Activated CD4-positive, alpha-beta memory T cell treated with anti-CD3 and anti-CD28 coated beads for 36 hours (primary cell): ENCODE data around the gene ZFC3H1. TPM values are rescaled to one million over a fixed set of nuclear protein-coding genes. Genes with fewer than 3 reads are reported as not detected.

Experiments used
- CTCF ChIA-PET: fragments of 350-600 bp; sonication (Branson Sonifier 250); formaldehyde crosslinking; loops from one replicate; lab custom pipeline; 2021; ENCODE audit warnings: antibody characterized with exemption, inconsistent platforms; lab: Charles Lee
- POLR2A ChIA-PET: fragments of 350-600 bp; sonication (Branson Sonifier 250); formaldehyde crosslinking; loops from one replicate; lab custom pipeline; 2021; ENCODE audit warnings: antibody characterized with exemption; lab: Charles Lee
- DNase-seq: peaks from one replicate; pipeline ENCODE4 v3.0.0-alpha.2; 2020
- H3K27ac Mint-ChIP-seq: one replicate; pipeline ENCODE4 v1.8.0; 2021; ENCODE audit warnings: mixed read lengths
- H3K27me3 Mint-ChIP-seq: one replicate; pipeline ENCODE4 v1.8.0; 2021; ENCODE audit warnings: mixed read lengths
- H3K36me3 Mint-ChIP-seq: one replicate; pipeline ENCODE4 v1.8.0; 2021; ENCODE audit warnings: mixed read lengths
- H3K4me1 Mint-ChIP-seq: one replicate; pipeline ENCODE4 v1.8.0; 2021; ENCODE audit warnings: low read depth, mixed read lengths
- H3K4me3 Mint-ChIP-seq: one replicate; pipeline ENCODE4 v1.8.0; 2021; ENCODE audit warnings: mild to moderate bottlenecking, mixed read lengths
- H3K9me3 Mint-ChIP-seq: one replicate; pipeline ENCODE4 v1.8.0; 2021; ENCODE audit warnings: mixed read lengths
- intact Hi-C: fragments of 100-400 bp; cut with micrococcal nuclease; formaldehyde crosslinking; loops from one replicate; pipeline ENCODE4 v1.15.1; 2023
- total RNA-seq, 2 experiments: library from RNA; stranded (reverse); gene quantifications; one replicate each; pipeline ENCODE4 v1.2.3, GENCODE V29; 2021

ZFC3H1 gene
- total RNA-seq, 2 experiments from 2014 or later, result 55.9 to 64.9 TPM

GRCh38 chr12:71671311-71671710 is 7.7 kb upstream of the ZFC3H1 start:
- ChIA-PET POLR2A (interaction anchor here (1.3 kb wide), 1 partner anchor 8 kb away, joined by 4 read pairs; the partner anchor contains the start of gene ZFC3H1), CTCF (no interaction called here)
- intact Hi-C loops, result no loop called here
- H3K4me3 Mint-ChIP-seq, result no peak overlapping the region
- peaks cover 10% of the 10 kb centered on the region for H3K36me3 Mint-ChIP-seq
- H3K9me3 Mint-ChIP-seq, result no peaks in the 10 kb centered on the region
- no peak overlapping the region for H3K27ac Mint-ChIP-seq
- peaks cover 16% of the 10 kb centered on the region for H3K4me1 Mint-ChIP-seq
- no peaks in the 10 kb centered on the region for H3K27me3 Mint-ChIP-seq
- DNase-seq, result no peak

GRCh38 chr12:71666259-71666658 is 2.6 kb upstream of the ZFC3H1 start:
- Mint-ChIP-seq H3K9me3 (no peaks in the 10 kb centered on the region), H3K27me3 (no peaks in the 10 kb centered on the region), H3K36me3 (peaks cover 32% of the 10 kb centered on the region), H3K4me1 (peaks cover 26% of the 10 kb centered on the region), H3K27ac (peak overlapping the region; percentile 100), H3K4me3 (peak overlapping the region; percentile 97)
- ChIA-PET POLR2A (interaction anchor here (5.9 kb wide), 1 partner anchor 20 kb away, joined by 132 read pairs; the partner anchor contains the start of gene TMEM19), CTCF (interaction anchor here (1.2 kb wide), 1 partner anchor 81 kb away, joined by 5 read pairs; no protein-coding TSS in a partner anchor)
- DNase-seq, result no peak
- intact Hi-C loops, result loop anchor here (10.0 kb wide), 1 partner anchor 269 kb away; the partner anchor contains the start of gene TPH2

GRCh38 chr12:71665090-71665463 is 1.4 kb upstream of the ZFC3H1 start:
- H3K9me3 Mint-ChIP-seq, result no peaks in the 10 kb centered on the region
- CTCF ChIA-PET, result interaction anchor here (1.2 to 3.2 kb wide), 3 partner anchors 20 to 90 kb away, joined by 5 to 37 read pairs (median 18); partner anchors contain the start of genes RAB21 and TMEM19
- peaks cover 35% of the 10 kb centered on the region for H3K36me3 Mint-ChIP-seq
- peak overlapping the region; percentile 97 for H3K4me3 Mint-ChIP-seq
- POLR2A ChIA-PET, result interaction anchor here (0.6 to 5.9 kb wide), 3 partner anchors 11 to 129 kb away, joined by 3 to 132 read pairs (median 12); partner anchors contain the start of gene TMEM19
- DNase-seq, result no peak
- peak overlapping the region; percentile 100 for H3K27ac Mint-ChIP-seq
- intact Hi-C loops, result loop anchor here (2.0 to 10.0 kb wide), 3 partner anchors 82 to 1422 kb away; partner anchors contain the start of genes CNOT2 and TPH2
- H3K4me1 Mint-ChIP-seq, result peaks cover 28% of the 10 kb centered on the region
- no peaks in the 10 kb centered on the region for H3K27me3 Mint-ChIP-seq

- intact Hi-C loops, result loop anchor here (1.0 to 10.0 kb wide), 4 partner anchors 22 to 1422 kb away; partner anchors contain the start of genes CNOT2, TMEM19 and TPH2
- DNase-seq, result no peak
- Mint-ChIP-seq H3K9me3 (no peaks in the 10 kb centered on the region), H3K27me3 (no peaks in the 10 kb centered on the region), H3K36me3 (peaks cover 38% of the 10 kb centered on the region), H3K4me3 (peak overlapping the region; percentile 97), H3K4me1 (peaks cover 31% of the 10 kb centered on the region), H3K27ac (peak overlapping the region; percentile 100)
- CTCF ChIA-PET, result interaction anchor here (0.7 to 5.4 kb wide), 5 partner anchors 21 to 91 kb away, joined by 3 to 50 read pairs (median 26); partner anchors contain the start of genes RAB21 and TMEM19
- POLR2A ChIA-PET, result interaction anchor here (0.6 to 5.9 kb wide), 10 partner anchors 11 to 176 kb away, joined by 3 to 132 read pairs (median 10); partner anchors contain the start of genes RAB21, TBC1D15 and TMEM19
These were observed 902 bp upstream of the ZFC3H1 start for GRCh38 chr12:71664411-71665089.

- H3K36me3 Mint-ChIP-seq, result peaks cover 50% of the 10 kb centered on the region
- peak overlapping the region; percentile 100 for H3K27ac Mint-ChIP-seq
- CTCF ChIA-PET, result interaction anchor here (0.9 to 5.4 kb wide), 7 partner anchors 12 to 92 kb away, joined by 3 to 50 read pairs (median 18); partner anchors contain the start of genes RAB21 and TMEM19
- intact Hi-C loops, result loop anchor here (1.0 to 10.0 kb wide), 5 partner anchors 10 to 272 kb away; partner anchors contain the start of genes RAB21, TBC1D15 and TPH2
- no peaks in the 10 kb centered on the region for H3K27me3 Mint-ChIP-seq
- H3K4me3 Mint-ChIP-seq, result peak overlapping the region; percentile 97
- peaks cover 44% of the 10 kb centered on the region for H3K4me1 Mint-ChIP-seq
- POLR2A ChIA-PET, result interaction anchor here (0.8 to 5.9 kb wide), 16 partner anchors 9 to 177 kb away, joined by 3 to 132 read pairs (median 6); partner anchors contain the start of genes RAB21, TBC1D15 and TMEM19
- H3K9me3 Mint-ChIP-seq, result no peaks in the 10 kb centered on the region
- peak; percentile 87 for DNase-seq
These were observed 643 bp downstream of the ZFC3H1 start for GRCh38 chr12:71662849-71663560.

- DNase-seq, result no peak
- H3K4me3 Mint-ChIP-seq, result peak overlapping the region; percentile 97
- no peaks in the 10 kb centered on the region for H3K27me3 Mint-ChIP-seq
- ChIA-PET CTCF (interaction anchor here (1.4 to 5.4 kb wide), 5 partner anchors 17 to 85 kb away, joined by 3 to 50 read pairs (median 26); partner anchors contain the start of gene TMEM19), POLR2A (interaction anchor here (0.8 to 5.9 kb wide), 9 partner anchors 9 to 178 kb away, joined by 3 to 132 read pairs (median 12); partner anchors contain the start of genes RAB21, TBC1D15 and TMEM19)
- no peaks in the 10 kb centered on the region for H3K9me3 Mint-ChIP-seq
- H3K4me1 Mint-ChIP-seq, result peaks cover 43% of the 10 kb centered on the region
- intact Hi-C loops, result loop anchor here (1.0 to 10.0 kb wide), 4 partner anchors 9 to 273 kb away; partner anchors contain the start of genes RAB21 and TPH2
- peak overlapping the region; percentile 100 for H3K27ac Mint-ChIP-seq
- H3K36me3 Mint-ChIP-seq, result peaks cover 50% of the 10 kb centered on the region
These were observed 1.6 kb downstream of the ZFC3H1 start for GRCh38 chr12:71661977-71662530.

- Mint-ChIP-seq H3K27ac (no peak overlapping the region), H3K9me3 (no peaks in the 10 kb centered on the region), H3K36me3 (peaks cover 36% of the 10 kb centered on the region), H3K4me3 (no peak overlapping the region), H3K27me3 (no peaks in the 10 kb centered on the region), H3K4me1 (peaks cover 52% of the 10 kb centered on the region)
- intact Hi-C loops, result loop anchor here (5.0 kb wide), 1 partner anchor 34 kb away; no protein-coding TSS in a partner anchor
- ChIA-PET CTCF (interaction anchor here (1.4 to 1.8 kb wide), 2 partner anchors 20 to 91 kb away, joined by 4 to 6 read pairs; no protein-coding TSS in a partner anchor), POLR2A (no interaction called here)
- no peak for DNase-seq
These were observed 6.9 kb downstream of the ZFC3H1 start for GRCh38 chr12:71656740-71657139.

DNA sequence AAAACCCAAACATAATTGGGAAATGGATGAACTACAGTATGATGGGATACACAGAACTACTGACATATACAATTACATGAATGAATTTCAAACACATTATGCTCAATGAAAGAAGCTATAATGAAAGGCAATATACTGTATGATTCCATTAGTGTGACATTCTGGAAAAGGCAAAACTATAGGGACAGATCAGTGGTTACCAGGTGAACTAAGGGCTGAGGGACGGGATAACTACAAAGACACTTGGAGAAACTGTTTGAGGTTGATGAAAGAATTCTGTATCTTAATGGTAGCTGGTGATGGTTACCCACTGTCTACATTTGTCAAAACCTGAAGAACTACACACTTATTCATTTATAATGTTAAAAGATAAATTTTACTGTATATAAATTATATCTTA is 7.7 kb downstream of the ZFC3H1 start:
- ChIA-PET POLR2A (no interaction called here), CTCF (interaction anchor here (0.7 to 1.4 kb wide), 2 partner anchors 13 to 91 kb away, joined by 3 to 4 read pairs; no protein-coding TSS in a partner anchor)
- Mint-ChIP-seq H3K27ac (peak overlapping the region; percentile 59), H3K27me3 (no peaks in the 10 kb centered on the region), H3K9me3 (no peaks in the 10 kb centered on the region), H3K36me3 (peaks cover 33% of the 10 kb centered on the region), H3K4me3 (peak overlapping the region; percentile 53), H3K4me1 (peaks cover 49% of the 10 kb centered on the region)
- no peak for DNase-seq
- intact Hi-C loops, result loop anchor here (5.0 kb wide), 1 partner anchor 34 kb away; no protein-coding TSS in a partner anchor

DNA sequence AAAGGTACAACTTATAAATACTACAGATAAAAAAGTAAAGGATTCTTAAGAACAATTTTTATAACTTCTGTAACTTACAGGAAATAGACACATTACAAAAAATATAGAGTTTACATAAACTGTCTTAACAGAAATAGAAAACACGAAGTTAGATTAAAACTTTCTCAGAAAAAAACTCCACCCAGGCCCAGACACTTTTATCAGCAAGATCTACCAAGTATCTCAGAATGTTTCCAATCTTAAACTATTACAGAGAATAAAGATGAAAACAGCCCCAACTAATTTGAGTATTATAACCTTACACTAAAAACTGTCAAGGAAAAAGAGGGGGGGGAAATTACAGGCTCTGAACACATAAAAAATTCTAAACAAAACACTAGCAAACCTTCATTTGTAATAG is 8.2 kb downstream of the ZFC3H1 start:
- Mint-ChIP-seq H3K9me3 (no peaks in the 10 kb centered on the region), H3K4me1 (peaks cover 49% of the 10 kb centered on the region), H3K36me3 (peaks cover 33% of the 10 kb centered on the region), H3K27me3 (no peaks in the 10 kb centered on the region), H3K4me3 (peak overlapping the region; percentile 53), H3K27ac (peak overlapping the region; percentile 59)
- POLR2A ChIA-PET, result no interaction called here
- intact Hi-C loops, result loop anchor here (5.0 kb wide), 1 partner anchor 33 kb away; no protein-coding TSS in a partner anchor
- DNase-seq, result no peak
- CTCF ChIA-PET, result interaction anchor here (0.7 to 1.4 kb wide), 2 partner anchors 13 to 92 kb away, joined by 3 to 4 read pairs; no protein-coding TSS in a partner anchor

DNA sequence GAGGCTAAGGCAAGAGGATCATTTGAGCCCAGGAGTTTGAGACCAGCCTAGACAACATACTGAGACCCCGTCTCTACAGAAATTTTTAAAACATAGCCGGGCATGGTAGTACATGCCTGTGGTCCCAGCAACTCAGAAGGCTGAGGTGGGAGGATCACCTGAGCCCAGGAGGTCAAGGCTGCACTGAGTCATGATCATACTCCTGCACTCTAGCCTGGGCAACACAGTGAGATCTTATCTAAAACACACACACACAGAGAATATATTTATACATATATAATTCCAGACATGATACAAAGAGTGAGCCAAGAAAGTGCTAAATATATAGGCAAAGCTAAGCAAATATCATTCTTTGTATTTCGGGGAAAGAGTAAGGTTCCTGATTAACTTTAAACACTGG is 9.4 kb downstream of the ZFC3H1 start:
- no peak overlapping the region for H3K27ac Mint-ChIP-seq
- H3K9me3 Mint-ChIP-seq, result no peaks in the 10 kb centered on the region
- POLR2A ChIA-PET, result interaction anchor here (1.0 kb wide), 1 partner anchor 9 kb away, joined by 3 read pairs; no protein-coding TSS in a partner anchor
- peaks cover 27% of the 10 kb centered on the region for H3K36me3 Mint-ChIP-seq
- peaks cover 44% of the 10 kb centered on the region for H3K4me1 Mint-ChIP-seq
- CTCF ChIA-PET, result no interaction called here
- H3K27me3 Mint-ChIP-seq, result no peaks in the 10 kb centered on the region
- H3K4me3 Mint-ChIP-seq, result no peak overlapping the region
- no peak for DNase-seq
- intact Hi-C loops, result no loop called here
